Measurements from ENCODE around the gene GPR31.

Gene GPR31

DNA sequence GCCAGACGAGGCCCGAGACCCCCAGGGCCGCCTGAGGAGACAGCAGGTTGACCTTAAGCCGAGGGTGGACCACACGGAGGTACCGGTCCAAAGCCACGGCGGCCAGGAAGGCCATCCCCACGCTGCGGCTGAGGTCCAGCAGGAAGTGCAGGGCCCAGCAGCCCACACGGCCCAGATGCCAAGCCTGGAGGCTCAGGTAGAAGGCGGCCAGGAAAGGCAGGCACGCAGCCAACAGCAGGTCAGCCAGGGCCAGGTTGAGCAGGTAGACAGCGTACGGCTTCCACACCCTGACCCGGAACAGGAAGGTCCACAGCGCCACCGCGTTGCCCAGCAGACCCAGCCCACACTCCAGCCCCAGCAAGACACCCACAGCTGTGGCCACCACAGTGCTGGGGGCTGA, 366 bp downstream of the GPR31 start:
- Histone ChIP-seq H3K79me2 (ENCODE audit: insufficient read depth, low read length) (no peaks in the 10 kb centered on the region), H3K36me3 (ENCODE audit: insufficient read depth, low read length) (no peaks in the 10 kb centered on the region), H3F3A (ENCODE audit: low read depth) (no peaks in the 10 kb centered on the region)

DNA sequence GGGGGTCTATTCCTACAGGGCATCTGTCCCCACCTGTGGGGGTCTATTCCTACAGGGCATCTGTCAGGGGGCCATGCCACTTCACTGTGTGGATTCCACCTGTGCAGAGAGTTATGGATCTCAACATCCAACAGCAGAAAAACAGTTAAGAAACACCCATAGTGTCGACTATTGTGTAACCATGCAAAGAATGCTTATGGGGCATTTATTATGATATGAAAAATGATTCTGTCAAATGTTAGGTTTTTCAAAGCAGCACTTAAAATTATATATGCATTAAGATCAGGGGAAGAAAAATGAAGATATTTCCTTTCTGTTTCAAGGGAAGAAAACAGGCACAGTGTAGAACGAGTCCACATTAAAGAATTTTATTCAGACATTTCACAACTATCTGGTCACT, 2.9 kb downstream of the GPR31 start:
- Histone ChIP-seq H3K9ac (ENCODE audit: low read depth, low read length, poor library complexity, severe bottlenecking) (no peak overlapping the region), H3K36me3 (ENCODE audit: insufficient read depth, low read length) (no peaks in the 10 kb centered on the region), H4K20me1 (ENCODE audit: insufficient read depth, low read length, poor library complexity, severe bottlenecking) (no peaks in the 10 kb centered on the region), H3K9me2 (replicated peaks; ENCODE audit: low read depth, low read length) (no peaks in the 10 kb centered on the region), H3K9me3 (ENCODE audit: insufficient read depth, low read depth, low read length) (no peaks in the 10 kb centered on the region), H3K4me2 (ENCODE audit: low read depth, low read length, poor library complexity, severe bottlenecking) (no peak overlapping the region), H3K27me3 (ENCODE audit: insufficient read depth, low read length, poor library complexity, severe bottlenecking) (no peaks in the 10 kb centered on the region), H3K4me3 (ENCODE audit: low read length, poor library complexity, severe bottlenecking) (no peak overlapping the region), H3K79me2 (ENCODE audit: insufficient read depth, low read length) (no peaks in the 10 kb centered on the region), H2AFZ (ENCODE audit: low read length) (no peak overlapping the region), H3F3A (ENCODE audit: low read depth) (no peaks in the 10 kb centered on the region), H3K4me1 (ENCODE audit: insufficient read depth, low read length, poor library complexity, severe bottlenecking) (no peaks in the 10 kb centered on the region)
- TF ChIP-seq, protein P1, sequence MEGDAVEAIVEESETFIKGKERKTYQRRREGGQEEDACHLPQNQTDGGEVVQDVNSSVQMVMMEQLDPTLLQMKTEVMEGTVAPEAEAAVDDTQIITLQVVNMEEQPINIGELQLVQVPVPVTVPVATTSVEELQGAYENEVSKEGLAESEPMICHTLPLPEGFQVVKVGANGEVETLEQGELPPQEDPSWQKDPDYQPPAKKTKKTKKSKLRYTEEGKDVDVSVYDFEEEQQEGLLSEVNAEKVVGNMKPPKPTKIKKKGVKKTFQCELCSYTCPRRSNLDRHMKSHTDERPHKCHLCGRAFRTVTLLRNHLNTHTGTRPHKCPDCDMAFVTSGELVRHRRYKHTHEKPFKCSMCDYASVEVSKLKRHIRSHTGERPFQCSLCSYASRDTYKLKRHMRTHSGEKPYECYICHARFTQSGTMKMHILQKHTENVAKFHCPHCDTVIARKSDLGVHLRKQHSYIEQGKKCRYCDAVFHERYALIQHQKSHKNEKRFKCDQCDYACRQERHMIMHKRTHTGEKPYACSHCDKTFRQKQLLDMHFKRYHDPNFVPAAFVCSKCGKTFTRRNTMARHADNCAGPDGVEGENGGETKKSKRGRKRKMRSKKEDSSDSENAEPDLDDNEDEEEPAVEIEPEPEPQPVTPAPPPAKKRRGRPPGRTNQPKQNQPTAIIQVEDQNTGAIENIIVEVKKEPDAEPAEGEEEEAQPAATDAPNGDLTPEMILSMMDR (conservative IDR thresholded peaks at IDR 0.05; ENCODE audit: low read length), result no peak

More for the DNA sequence above, 366 bp downstream of the GPR31 start:
- TF ChIP-seq, protein P1 (conservative IDR thresholded peaks at IDR 0.05; ENCODE audit: low read length), result no peak
- no peak for TF ChIP-seq EZH2phosphoT487 (IDR thresholded peaks at IDR 0.05; ENCODE audit: borderline replicate concordance)
- H3K27me3 ChIP-seq (ENCODE audit: insufficient read depth, low read length, poor library complexity, severe bottlenecking), result no peaks in the 10 kb centered on the region
- H3K4me2 ChIP-seq (ENCODE audit: low read depth, low read length, poor library complexity, severe bottlenecking), result no peak overlapping the region
- no peaks in the 10 kb centered on the region for H4K20me1 ChIP-seq (ENCODE audit: insufficient read depth, low read length, poor library complexity, severe bottlenecking)
- no peaks in the 10 kb centered on the region for H3K4me1 ChIP-seq (ENCODE audit: insufficient read depth, low read length, poor library complexity, severe bottlenecking)
- no peaks in the 10 kb centered on the region for H3K9me3 ChIP-seq (ENCODE audit: insufficient read depth, low read depth, low read length)
- no peak overlapping the region for H3K4me3 ChIP-seq (ENCODE audit: low read length, poor library complexity, severe bottlenecking)
- H3K9me2 ChIP-seq (replicated peaks; ENCODE audit: low read depth, low read length), result no peaks in the 10 kb centered on the region
- H2AFZ ChIP-seq (ENCODE audit: low read length), result no peak overlapping the region
- no peak overlapping the region for H3K9ac ChIP-seq (ENCODE audit: low read depth, low read length, poor library complexity, severe bottlenecking)

DNA sequence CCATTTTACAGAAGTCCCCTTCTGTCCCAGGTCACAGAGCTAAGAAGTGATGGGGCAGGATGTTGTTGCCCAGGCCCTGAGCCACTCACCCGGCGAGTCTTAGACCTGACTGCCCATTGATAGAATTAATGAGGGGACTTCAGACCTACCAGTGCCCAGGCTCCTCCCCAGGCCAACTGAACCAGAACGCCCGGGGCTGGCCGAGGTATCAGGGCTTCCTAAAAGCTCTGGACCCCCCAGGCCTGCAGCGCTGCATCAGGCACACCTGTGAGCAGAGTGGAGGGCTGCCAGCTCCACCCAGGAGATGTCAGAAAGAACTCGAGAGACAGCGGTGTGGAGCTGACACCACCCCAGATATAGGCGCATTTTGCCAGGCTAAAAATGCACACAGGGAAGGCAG, 3.5 kb downstream of the GPR31 start:
- no peaks in the 10 kb centered on the region for H3K4me1 ChIP-seq (ENCODE audit: insufficient read depth, low read length, poor library complexity, severe bottlenecking)
- no peak overlapping the region for H3K4me3 ChIP-seq (ENCODE audit: low read length, poor library complexity, severe bottlenecking)
- H3K9me2 ChIP-seq (replicated peaks; ENCODE audit: low read depth, low read length), result no peaks in the 10 kb centered on the region
- TF ChIP-seq, protein P1 (conservative IDR thresholded peaks at IDR 0.05; ENCODE audit: low read length), result no peak
- no peak for TF ChIP-seq EZH2phosphoT487 (IDR thresholded peaks at IDR 0.05; ENCODE audit: borderline replicate concordance)
- H3K79me2 ChIP-seq (ENCODE audit: insufficient read depth, low read length), result no peaks in the 10 kb centered on the region
- H3K4me2 ChIP-seq (ENCODE audit: low read depth, low read length, poor library complexity, severe bottlenecking), result no peak overlapping the region
- H4K20me1 ChIP-seq (ENCODE audit: insufficient read depth, low read length, poor library complexity, severe bottlenecking), result no peaks in the 10 kb centered on the region
- H3K9ac ChIP-seq (ENCODE audit: low read depth, low read length, poor library complexity, severe bottlenecking), result no peak overlapping the region
- H3F3A ChIP-seq (ENCODE audit: low read depth), result no peaks in the 10 kb centered on the region
- no peaks in the 10 kb centered on the region for H3K27me3 ChIP-seq (ENCODE audit: insufficient read depth, low read length, poor library complexity, severe bottlenecking)
- no peaks in the 10 kb centered on the region for H3K9me3 ChIP-seq (ENCODE audit: insufficient read depth, low read depth, low read length)
- no peaks in the 10 kb centered on the region for H3K36me3 ChIP-seq (ENCODE audit: insufficient read depth, low read length)
- no peak overlapping the region for H2AFZ ChIP-seq (ENCODE audit: low read length)

Data from Loucy (cell line).